ENCODE data around the gene SAFB.

Gene SAFB

DNA sequence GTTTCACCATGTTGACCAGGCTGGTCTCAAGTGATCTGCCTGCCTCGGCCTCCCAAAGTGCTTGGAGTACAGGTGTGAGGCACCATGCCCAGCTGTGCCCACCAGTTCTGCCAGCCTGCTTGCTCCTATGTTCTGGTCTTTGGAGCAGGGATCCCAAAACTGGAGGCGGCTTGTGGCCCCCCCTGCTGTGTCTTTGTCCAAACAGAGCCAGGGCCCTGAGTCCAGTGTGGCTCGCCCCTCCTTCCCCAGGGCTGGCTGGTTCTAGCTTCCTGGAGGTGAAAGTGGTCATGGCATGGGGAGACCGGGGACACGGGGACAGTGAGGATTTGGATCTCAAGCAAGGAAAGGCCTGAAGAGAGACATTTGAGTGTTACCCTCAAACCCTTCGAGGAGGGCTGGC is 43.6 kb upstream of the SAFB start:
- Histone ChIP-seq H3K79me2 (ENCODE audit: insufficient read depth, low read length) (no peaks in the 10 kb centered on the region), H3K4me1 (ENCODE audit: insufficient read depth, low read length) (peaks cover 8% of the 10 kb centered on the region), H3K27me3 (ENCODE audit: insufficient read depth, low read length, poor library complexity) (no peaks in the 10 kb centered on the region), H3K9me3 (ENCODE audit: insufficient read depth, low read length, severe bottlenecking) (no peaks in the 10 kb centered on the region), H3K36me3 (ENCODE audit: insufficient read depth, low read length) (peaks cover 13% of the 10 kb centered on the region), H4K20me1 (ENCODE audit: insufficient read depth, low read length) (peaks cover 6% of the 10 kb centered on the region; the same call in 1 of the 2 replicates), H2AFZ (ENCODE audit: low read depth, low read length) (no peak overlapping the region), H3K27ac (ENCODE audit: low read length) (no peak overlapping the region), H3K4me2 (ENCODE audit: insufficient read depth, low read length) (no peak overlapping the region), H3K4me3 (ENCODE audit: low read depth in 1 of 2, low read length in 2 of 2) (no peak overlapping the region), H3K9ac (ENCODE audit: low read depth, low read length) (no peak overlapping the region)
- ATAC-seq (ENCODE audit: insufficient read depth, low read depth) (no peak), DNase-seq (no peak)
- TF ChIP-seq EZH2 (IDR thresholded peaks at IDR 0.05; ENCODE audit: borderline replicate concordance, low read depth, low read length, severe bottlenecking): no peak
- TF ChIP-seq CTCF (IDR thresholded peaks at IDR 0.05; ENCODE audit: borderline replicate concordance, extremely low read depth, low read length, poor library complexity, severe bottlenecking): no peak

DNA sequence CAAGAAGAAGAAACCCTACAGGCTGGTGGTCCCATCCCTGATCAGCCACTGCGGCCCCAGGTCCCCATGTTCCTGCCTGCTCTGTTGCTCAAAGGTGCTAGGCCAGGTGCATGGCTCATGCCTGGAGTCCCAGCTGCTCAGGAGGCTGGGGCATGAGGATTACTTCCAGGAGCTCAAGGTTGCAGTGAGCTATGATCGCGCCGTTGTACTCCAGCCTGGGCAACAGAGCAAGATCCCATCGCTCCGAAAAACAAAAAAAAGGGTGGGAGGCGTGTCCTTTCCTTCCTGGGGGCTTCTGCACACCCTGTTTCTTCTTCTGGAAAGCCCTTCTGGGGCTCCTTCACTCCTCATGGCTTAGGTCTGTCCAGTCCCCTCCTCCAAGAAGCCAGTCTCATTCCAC is 43.2 kb upstream of the SAFB start:
- Histone ChIP-seq H4K20me1 (ENCODE audit: insufficient read depth, low read length) (peaks cover 6% of the 10 kb centered on the region; the same call in 1 of the 2 replicates), H3K4me3 (ENCODE audit: low read depth in 1 of 2, low read length in 2 of 2) (no peak overlapping the region), H3K79me2 (ENCODE audit: insufficient read depth, low read length) (no peaks in the 10 kb centered on the region), H3K9me3 (ENCODE audit: insufficient read depth, low read length, severe bottlenecking) (no peaks in the 10 kb centered on the region), H3K27ac (ENCODE audit: low read length) (no peak overlapping the region), H3K27me3 (ENCODE audit: insufficient read depth, low read length, poor library complexity) (no peaks in the 10 kb centered on the region), H3K4me2 (ENCODE audit: insufficient read depth, low read length) (no peak overlapping the region), H3K36me3 (ENCODE audit: insufficient read depth, low read length) (peaks cover 13% of the 10 kb centered on the region), H3K9ac (ENCODE audit: low read depth, low read length) (no peak overlapping the region), H3K4me1 (ENCODE audit: insufficient read depth, low read length) (peaks cover 8% of the 10 kb centered on the region), H2AFZ (ENCODE audit: low read depth, low read length) (no peak overlapping the region)
- no peak for ATAC-seq (ENCODE audit: insufficient read depth, low read depth)
- no peak for DNase-seq
- TF ChIP-seq EZH2 (IDR thresholded peaks at IDR 0.05; ENCODE audit: borderline replicate concordance, low read depth, low read length, severe bottlenecking): no peak
- no peak for TF ChIP-seq CTCF (IDR thresholded peaks at IDR 0.05; ENCODE audit: borderline replicate concordance, extremely low read depth, low read length, poor library complexity, severe bottlenecking)

DNA sequence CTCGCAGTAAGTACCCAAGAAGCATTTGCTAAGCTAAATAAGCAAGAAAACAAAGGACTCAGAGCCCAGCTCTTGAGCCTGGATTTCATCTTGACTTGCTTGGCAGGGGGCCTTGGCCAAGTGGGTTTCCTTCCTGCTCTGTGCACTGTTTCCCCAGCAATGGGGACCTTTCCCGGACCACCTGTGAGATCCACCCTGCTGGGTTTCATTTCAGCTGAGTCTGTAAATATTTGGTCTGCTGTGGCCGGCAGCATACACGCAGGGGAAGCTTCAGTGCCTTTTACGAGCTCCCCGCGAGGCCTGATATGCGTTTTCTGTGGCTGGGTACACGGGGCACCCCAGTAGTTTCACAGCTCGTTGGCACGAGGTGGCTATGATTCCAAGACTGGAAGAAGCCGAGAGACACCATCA is 42.7 kb upstream of the SAFB start:
- Histone ChIP-seq H4K20me1 (ENCODE audit: insufficient read depth, low read length) (peaks cover 7% of the 10 kb centered on the region; the same call in 1 of the 2 replicates), H3K36me3 (ENCODE audit: insufficient read depth, low read length) (peaks cover 14% of the 10 kb centered on the region), H3K9ac (ENCODE audit: low read depth, low read length) (no peak overlapping the region), H2AFZ (ENCODE audit: low read depth, low read length) (no peak overlapping the region), H3K27me3 (ENCODE audit: insufficient read depth, low read length, poor library complexity) (no peaks in the 10 kb centered on the region), H3K9me3 (ENCODE audit: insufficient read depth, low read length, severe bottlenecking) (no peaks in the 10 kb centered on the region), H3K79me2 (ENCODE audit: insufficient read depth, low read length) (no peaks in the 10 kb centered on the region), H3K4me3 (ENCODE audit: low read depth in 1 of 2, low read length in 2 of 2) (no peak overlapping the region), H3K4me2 (ENCODE audit: insufficient read depth, low read length) (no peak overlapping the region), H3K4me1 (ENCODE audit: insufficient read depth, low read length) (peaks cover 8% of the 10 kb centered on the region), H3K27ac (ENCODE audit: low read length) (no peak overlapping the region)
- ATAC-seq (ENCODE audit: insufficient read depth, low read depth): no peak
- TF ChIP-seq EZH2 (IDR thresholded peaks at IDR 0.05; ENCODE audit: borderline replicate concordance, low read depth, low read length, severe bottlenecking) (no peak), CTCF (IDR thresholded peaks at IDR 0.05; ENCODE audit: borderline replicate concordance, extremely low read depth, low read length, poor library complexity, severe bottlenecking) (no peak)
- no peak for DNase-seq

Measured in DND-41 (cell line).